ENCODE measurements around the gene LRRC26.
A peak's percentile ranks its signal among the peaks of the same experiment; 100 is the strongest.
"Not testable (repeated sequence)": the region's sequence is repeated elsewhere in the genome, so short reads cannot be mapped to it uniquely, and the experiment has no call there.

LRRC26 gene

GRCh38 chr9:137138058-137138721, 31.7 kb downstream of the LRRC26 start:
- DNase-seq (ENCODE audit: low read depth in 2 of 2), result no peak

- no peak for DNase-seq (ENCODE audit: low read depth in 2 of 2)
Measured at GRCh38 chr9:137136881-137137607, 32.8 kb downstream of the LRRC26 start.

- DNase-seq (ENCODE audit: low read depth in 2 of 2), result no peak
Measured at GRCh38 chr9:137136261-137136880, 33.5 kb downstream of the LRRC26 start.

- not testable (repeated sequence) for DNase-seq (ENCODE audit: low read depth in 2 of 2)
Measured at GRCh38 chr9:137135154-137135553, 34.7 kb downstream of the LRRC26 start.

GRCh38 chr9:137134191-137134590, 35.7 kb downstream of the LRRC26 start:
- no peak for DNase-seq (ENCODE audit: low read depth in 2 of 2)

- DNase-seq (ENCODE audit: low read depth in 2 of 2), result no peak
Measured at GRCh38 chr9:137130176-137130755, 39.6 kb downstream of the LRRC26 start.

- peak; percentile 84 to 87 for DNase-seq (ENCODE audit: low read depth in 2 of 2)
Measured at GRCh38 chr9:137129456-137130175, 40.2 kb downstream of the LRRC26 start.

- DNase-seq (ENCODE audit: low read depth in 2 of 2), result no peak
Measured at GRCh38 chr9:137128862-137129455, 40.9 kb downstream of the LRRC26 start.

- no peak for DNase-seq (ENCODE audit: low read depth in 2 of 2)
Measured at GRCh38 chr9:137128158-137128861, 41.5 kb downstream of the LRRC26 start.

GRCh38 chr9:137127301-137128157, 42.3 kb downstream of the LRRC26 start:
- DNase-seq (ENCODE audit: low read depth in 2 of 2), result no peak

GRCh38 chr9:137126786-137127185, 43.1 kb downstream of the LRRC26 start:
- DNase-seq (ENCODE audit: low read depth in 2 of 2), result no peak

GRCh38 chr9:137123952-137124462, 45.8 kb downstream of the LRRC26 start:
- DNase-seq (ENCODE audit: low read depth in 2 of 2), result not testable (repeated sequence)

GRCh38 chr9:137123468-137123837, 46.4 kb downstream of the LRRC26 start:
- no peak for DNase-seq (ENCODE audit: low read depth in 2 of 2)

- DNase-seq (ENCODE audit: low read depth in 2 of 2), result not testable (repeated sequence)
Measured at GRCh38 chr9:137122796-137123467, 46.9 kb downstream of the LRRC26 start.

GRCh38 chr9:137121927-137122795, 47.7 kb downstream of the LRRC26 start:
- not testable (repeated sequence) for DNase-seq (ENCODE audit: low read depth in 2 of 2)
